GM12878 (cell line): ENCODE data around the gene DIP2C. TPM values are rescaled to one million over a fixed set of nuclear protein-coding genes. Genes with fewer than 3 reads are reported as not detected.
"Not testable (repeated sequence)": the region's sequence is repeated elsewhere in the genome, so short reads cannot be mapped to it uniquely, and the experiment has no call there.

ENCODE experiments used
- ATAC-seq: fragments of 200-7000 bp; cut with Tn5 transposase; 3 replicates; pipeline ENCODE4 v1.9.1; 2020; ENCODE audit warnings: mild to moderate bottlenecking, moderate library complexity
- BruUV-seq: library from RNA; stranded (reverse); fragments of 400-500 nt; replicated peaks from 2 replicates; lab custom pipeline; 2021; lab: Mats Ljungman, UMichigan
- CTCF ChIA-PET: fragments of 300-600 bp; sonication (Branson Sonifier 250); formaldehyde crosslinking; extraction: SDS; loops from one replicate; lab custom pipeline; 2021; ENCODE audit warnings: inconsistent platforms; lab: Yijun Ruan, JAX
- POLR2A ChIA-PET: fragments of 350-600 bp; formaldehyde crosslinking; extraction: SDS; loops from one replicate; lab custom pipeline; 2021; ENCODE audit warnings: inconsistent platforms; lab: Charles Lee
- RAD21 ChIA-PET: fragments of 300-600 bp; sonication (Branson Sonifier 250); formaldehyde crosslinking; loops from one replicate; lab custom pipeline; 2023; ENCODE audit warnings: antibody characterized with exemption; ENCODE audit not compliant: unreplicated experiment; lab: Charles Lee
- SMC1A ChIA-PET: fragments of 300-600 bp; sonication (Branson Sonifier 250); formaldehyde crosslinking; loops from one replicate; lab custom pipeline; 2023; ENCODE audit not compliant: unreplicated experiment, uncharacterized antibody; lab: Charles Lee
- DNase-seq: peaks from one replicate; pipeline ENCODE4 v3.0.0-alpha.2; 2011; ENCODE audit warnings: low read depth, low spot score
- FAIRE-seq: peaks from 3 replicates; lab custom pipeline; 2011; peaks lifted over from hg19 to GRCh38; lab: Jason Lieb, UNC
- H2AFZ ChIP-seq: 2 replicates; pipeline ENCODE4 v1.6.0; 2011; ENCODE audit warnings: low read depth, low read length, control low read depth; ENCODE audit not compliant: control insufficient read depth
- H3K27ac ChIP-seq: 2 replicates; pipeline ENCODE4 v1.5.1; 2011; ENCODE audit warnings: control low read depth; ENCODE audit not compliant: control insufficient read depth, insufficient read depth
- H3K27me3 ChIP-seq, 2 experiments: replicated peaks in 1 of 2; 2 replicates each; pipeline versions ENCODE4 v1.6.0 to v1.6.1; 2011; ENCODE audit warnings: low read length in 1 of 2; ENCODE audit not compliant: control insufficient read depth in 2 of 2, insufficient read depth in 2 of 2
- H3K36me3 ChIP-seq, 2 experiments: 2 replicates each; pipeline ENCODE4 v1.5.1; 2011; ENCODE audit warnings: low read length in 1 of 2; ENCODE audit not compliant: control insufficient read depth in 2 of 2, insufficient read depth in 2 of 2
- H3K4me1 ChIP-seq: 2 replicates; pipeline ENCODE4 v1.6.1; 2011; ENCODE audit warnings: mild to moderate bottlenecking, low read length, moderate library complexity, mixed read lengths; ENCODE audit not compliant: control insufficient read depth, insufficient read depth
- H3K4me2 ChIP-seq: 2 replicates; pipeline ENCODE4 v1.6.0; 2011; ENCODE audit warnings: control low read depth; ENCODE audit not compliant: control insufficient read depth, insufficient read depth
- H3K4me3 ChIP-seq: fragments of 200-600 bp; sonication (generic); 2 replicates; pipeline ENCODE4 v1.5.1; 2016
- H3K79me2 ChIP-seq: 2 replicates; pipeline ENCODE4 v1.6.0; 2011; ENCODE audit warnings: low read length; ENCODE audit not compliant: control insufficient read depth, insufficient read depth
- H3K9ac ChIP-seq: 2 replicates; pipeline ENCODE4 v1.8.0; 2011; ENCODE audit warnings: low read length, control low read depth, mixed read lengths; ENCODE audit not compliant: control insufficient read depth, insufficient read depth
- H3K9me3 ChIP-seq: replicated peaks from 3 replicates; pipeline ENCODE4 v1.5.1; 2011; ENCODE audit warnings: mild to moderate bottlenecking, low read length; ENCODE audit not compliant: control insufficient read depth, insufficient read depth
- H4K20me1 ChIP-seq: 2 replicates; pipeline ENCODE4 v1.6.0; 2011; ENCODE audit not compliant: control insufficient read depth, insufficient read depth
- BHLHE40 ChIP-seq, 2 experiments: fragments of 450-650 bp in 1 of 2; IDR thresholded peaks; 2 replicates each; pipeline ENCODE4 v1.6.1; 2011 to 2017; ENCODE audit warnings: low read depth in 2 of 2, borderline replicate concordance in 1 of 2, improper control_type of control experiment in 1 of 2, low read length in 1 of 2, mild to moderate bottlenecking in 1 of 2
- MEF2B ChIP-seq: fragments of 450-650 bp; IDR thresholded peaks from 2 replicates; pipeline ENCODE4 v1.6.1; 2018; ENCODE audit warnings: mild to moderate bottlenecking, moderate library complexity; ENCODE audit not compliant: partially characterized antibody, poor library complexity, severe bottlenecking
- ZNF217 ChIP-seq: fragments of 450-650 bp; IDR thresholded peaks from 2 replicates; pipeline ENCODE4 v1.6.1; 2017; ENCODE audit warnings: antibody characterized with exemption, mild to moderate bottlenecking
- ZNF384 ChIP-seq: IDR thresholded peaks from 2 replicates; pipeline ENCODE4 v1.6.1; 2012; ENCODE audit warnings: low read depth, mild to moderate bottlenecking, low read length, improper control_type of control experiment, borderline replicate concordance
- WGBS: methylation state at CpG from one replicate; pipeline ENCODE4 v1.1.6; 2016; ENCODE audit warnings: low lambda C conversion rate; ENCODE audit not compliant: insufficient replicate concordance, insufficient coverage; ENCODE audit errors: missing lambda C conversion rate; 5-methylcytosine and 5-hydroxymethylcytosine counted together
- in situ Hi-C: fragments of 300-500 bp; cut with MboI; formaldehyde crosslinking; loops from 9 replicates; pipeline ENCODE4 v1.14.3; 2018; ENCODE audit warnings: mixed read lengths
- intact Hi-C: fragments of 100-400 bp; cut with micrococcal nuclease; formaldehyde crosslinking; loops from one replicate; pipeline ENCODE4 v1.14.2; 2022; ENCODE audit not compliant: unreplicated experiment
- polyA plus RNA-seq, 11 experiments: library from polyadenylated mRNA; depleted of rRNA in 4 of 11; unstranded in 6 of 11; stranded (reverse) in 5 of 11; fragments of >200 nt; fragmentation: Nextera tagmentation in 4 of 11; fragmentation: Illumina TruSeq in 1 of 11; extraction: Ambion mirVana in 4 of 11; extraction: Trizol in 1 of 11; gene quantifications; 1 replicate in 1 of 11; 2 replicates in 10 of 11; pipeline versions ENCODE4 v1.2.1 to v1.2.3, GENCODE V29; 2011 to 2016; ENCODE audit warnings: inconsistent platforms in 2 of 11, missing spikeins in 2 of 11, low read depth in 1 of 11
- total RNA-seq, 4 experiments: library from RNA; depleted of rRNA in 3 of 4; stranded (reverse); fragments of >200 nt in 3 of 4; fragmentation: Illumina TruSeq in 1 of 4; extraction: Trizol in 1 of 4; gene quantifications; 2 replicates each; pipeline versions ENCODE4 v1.2.1 to v1.2.3, GENCODE V29; 2013 to 2021

Gene DIP2C
- total and polyA plus RNA-seq, 10 of the 15 experiments (the other 5 are each of a cell fraction or from before 2014, with no cell fraction given) = 0.01 to 0.10 (median 0.06) TPM

GRCh38 chr10:395665-396064 is 293.8 kb downstream of the DIP2C start:
- FAIRE-seq (no peak), DNase-seq (no peak), ATAC-seq (no peak)
- WGBS = 22% methylated on average over 7 of the region's 7 CpGs
- H3K27ac ChIP-seq = no peak overlapping the region
- ChIA-PET SMC1A (no interaction called here), POLR2A (no interaction called here), CTCF (no interaction called here), RAD21 (no interaction called here)
- H3K9me3 ChIP-seq = no peaks in the 10 kb centered on the region
- no peak overlapping the region for H2AFZ ChIP-seq
- H3K9ac ChIP-seq = no peak overlapping the region
- no peaks in the 10 kb centered on the region for H3K36me3 ChIP-seq
- no peaks in the 10 kb centered on the region for H4K20me1 ChIP-seq
- intact Hi-C loops = no loop called here
- H3K4me2 ChIP-seq = no peak overlapping the region
- TF ChIP-seq MEF2B (peak; percentile 68), BHLHE40 (IDR thresholded peaks at IDR 0.05; ENCODE audit: borderline replicate concordance in 1 of 2, low read depth in 2 of 2, low read length in 1 of 2) (peak in 1 of 2 experiments; percentile 20; a peak in 1 of 4 replicates), ZNF384 (no peak), ZNF217 (no peak)
- in situ Hi-C loops = no loop called here
- H3K79me2 ChIP-seq = no peaks in the 10 kb centered on the region
- no peaks in the 10 kb centered on the region for H3K4me1 ChIP-seq
- no peaks in the 10 kb centered on the region; a peak in 1 of 4 replicates for H3K27me3 ChIP-seq
- no peak overlapping the region for H3K4me3 ChIP-seq
- BruUV-seq = no TSS peak

- in situ Hi-C loops, DNase-seq, POLR2A ChIA-PET, FAIRE-seq, ATAC-seq, H3K79me2 ChIP-seq, SMC1A ChIA-PET, H3K27me3 ChIP-seq, H3K9me3 ChIP-seq, H2AFZ ChIP-seq, H3K27ac ChIP-seq, CTCF ChIA-PET, RAD21 ChIA-PET, H3K4me3 ChIP-seq, H3K4me1 ChIP-seq, H4K20me1 ChIP-seq, intact Hi-C loops, H3K36me3 ChIP-seq, BruUV-seq, H3K9ac ChIP-seq, H3K4me2 ChIP-seq: not testable (repeated sequence)
- 55% methylated on average over 20 of the region's 21 CpGs for WGBS
Measured at GRCh38 chr10:394439-395101, 294.9 kb downstream of the DIP2C start.
